H1 (cell line): ENCODE results near the gene SEC62. TPM values are rescaled to one million over a fixed set of nuclear protein-coding genes. Genes with fewer than 3 reads are reported as not detected.

ENCODE experiments used
- CEBPB ChIP-seq: IDR thresholded peaks from 2 replicates; pipeline ENCODE4 v1.6.1; 2012; ENCODE audit warnings: low read depth, low read length
- E2F6 ChIP-seq: IDR thresholded peaks from 2 replicates; pipeline ENCODE4 v1.6.1; 2012; ENCODE audit warnings: inconsistent platforms
- EP300 ChIP-seq, 2 experiments: IDR thresholded peaks; 1 replicate in 1 of 2; 2 replicates in 1 of 2; pipeline ENCODE4 v1.6.1; 2011 to 2012; ENCODE audit warnings: low read depth in 2 of 2, low read length in 2 of 2, mild to moderate bottlenecking in 2 of 2, borderline replicate concordance in 1 of 2, inconsistent platforms in 1 of 2, moderate library complexity in 1 of 2
- GABPA ChIP-seq: IDR thresholded peaks from 2 replicates; pipeline ENCODE4 v1.6.1; 2011; ENCODE audit warnings: mild to moderate bottlenecking, low read length, moderate library complexity, borderline replicate concordance; ENCODE audit not compliant: insufficient read depth
- NANOG ChIP-seq: IDR thresholded peaks from 2 replicates; pipeline ENCODE4 v1.6.1; 2011; ENCODE audit warnings: low read length, low read depth, mild to moderate bottlenecking, inconsistent platforms; ENCODE audit not compliant: insufficient read depth, poor library complexity, severe bottlenecking
- NRF1 ChIP-seq: IDR thresholded peaks from 2 replicates; pipeline ENCODE4 v1.6.1; 2011; ENCODE audit warnings: mild to moderate bottlenecking, low read depth, low read length, improper control_type of control experiment
- RBBP5 ChIP-seq: IDR thresholded peaks from 2 replicates; pipeline ENCODE4 v1.7.1; 2012; ENCODE audit warnings: low read depth, mild to moderate bottlenecking, inconsistent platforms, low read length, moderate library complexity, borderline replicate concordance
- RFX5 ChIP-seq: IDR thresholded peaks from 2 replicates; pipeline ENCODE4 v1.6.1; 2011; ENCODE audit warnings: low read depth, low read length, improper control_type of control experiment, borderline replicate concordance
- TAF1 ChIP-seq: IDR thresholded peaks from 2 replicates; pipeline ENCODE4 v1.6.1; 2011; ENCODE audit warnings: mild to moderate bottlenecking, low read depth, low read length
- polyA plus RNA-seq, 7 experiments: library from polyadenylated mRNA; depleted of rRNA in 3 of 7; stranded (reverse) in 5 of 7; unstranded in 2 of 7; fragments of >200 nt in 5 of 7; fragments of 200-250 nt in 2 of 7; gene quantifications; 1 replicate in 5 of 7; 2 replicates in 1 of 7; 4 replicates in 1 of 7; pipeline versions ENCODE4 v1.2.1 to v1.2.3, GENCODE V29; 2011 to 2013; ENCODE audit warnings: missing spikeins in 2 of 7, mixed read lengths in 2 of 7
- total RNA-seq: library from RNA; stranded (reverse); fragmentation: NEBNext Ultra II Directional; extraction: Animal tissue kit (Norgen Biotek cat#: 25700); gene quantifications from 2 replicates; pipeline ENCODE4 v1.2.1, GENCODE V29; 2021

SEC62 gene
- total and polyA plus RNA-seq, 2 of the 8 experiments (the other 6 are each of a cell fraction or from before 2014, with no cell fraction given): 67.8 to 113 TPM

DNA sequence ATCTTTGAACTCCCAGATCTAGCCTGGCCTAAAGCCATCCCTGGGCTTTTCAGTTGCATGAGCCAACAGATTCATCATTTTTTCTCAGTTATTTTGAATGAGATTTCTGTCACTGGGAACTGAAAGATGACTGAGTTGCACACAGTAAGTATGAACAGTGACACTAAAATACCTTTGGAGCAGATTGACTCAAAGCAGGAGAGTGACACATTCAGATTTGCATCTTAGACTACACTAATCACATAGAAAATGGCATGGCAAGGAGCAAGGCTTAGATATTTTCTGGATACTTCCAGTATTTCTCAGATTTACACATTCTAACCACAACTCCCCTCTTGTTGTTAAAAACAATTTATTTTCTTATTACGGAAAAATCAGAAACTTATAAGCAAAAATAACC lies 32.8 kb downstream of the SEC62 start (continued):
- no peak for TF ChIP-seq E2F6
- TF ChIP-seq CEBPB: no peak
- TF ChIP-seq RFX5: no peak
- TF ChIP-seq NRF1: no peak
- TF ChIP-seq NANOG: no peak
- no peak for TF ChIP-seq EP300 (IDR thresholded peaks at IDR 0.05; ENCODE audit: borderline replicate concordance in 1 of 2, low read depth in 2 of 2, low read length in 2 of 2)
- TF ChIP-seq GABPA: no peak
- TF ChIP-seq TAF1: no peak
- TF ChIP-seq RBBP5: no peak
